Sigmoid colon (tissue), 4 donors: ENCODE results near the gene MNT.

Experiments used
- CTCF ChIP-seq, 4 experiments: fragments of 450-650 bp in 3 of 4; fragments of 200-600 bp in 1 of 4; IDR thresholded peaks; one replicate each; pipeline ENCODE4 v1.5.1; 2016 to 2019; ENCODE audit warnings: antibody characterized with exemption in 4 of 4, mild to moderate bottlenecking in 3 of 4, moderate library complexity in 2 of 4
- POLR2A ChIP-seq, 2 donors: fragments of 450-650 bp; IDR thresholded peaks; one replicate each; pipeline ENCODE4 v1.6.1; 2016; ENCODE audit warnings: antibody characterized with exemption in 2 of 2, mild to moderate bottlenecking in 2 of 2, moderate library complexity in 2 of 2
- POLR2AphosphoS5 ChIP-seq, 4 donors: sonication (generic); formaldehyde crosslinking; IDR thresholded peaks; one replicate each; pipeline ENCODE4 v1.6.1; 2017; ENCODE audit warnings: antibody characterized with exemption in 4 of 4

- TF ChIP-seq CTCF (IDR thresholded peaks at IDR 0.05) (no peak), POLR2A (IDR thresholded peaks at IDR 0.05) (no peak), POLR2AphosphoS5 (IDR thresholded peaks at IDR 0.05) (no peak)
These were observed 14.3 kb downstream of the MNT start for GRCh38 chr17:2386400-2387085.
